PFSK-1 (cell line): ENCODE data around the gene RERE.

ENCODE experiments used
- FOXP2 ChIP-seq: optimal IDR thresholded peaks from 2 replicates; pipeline ENCODE3; 2011; ENCODE audit warnings: borderline replicate concordance, control low read depth, inconsistent platforms; ENCODE audit not compliant: insufficient read depth; ENCODE audit errors: extremely low read length, extremely low read depth
- POLR2AphosphoS5 ChIP-seq: IDR thresholded peaks from 2 replicates; pipeline ENCODE4 v1.6.1; 2012; ENCODE audit warnings: low read depth, mild to moderate bottlenecking, control low read depth, low read length, moderate library complexity
- SIN3A ChIP-seq: IDR thresholded peaks from 2 replicates; pipeline ENCODE4 v1.6.1; 2012; ENCODE audit warnings: mild to moderate bottlenecking, low read length, moderate library complexity, borderline replicate concordance; ENCODE audit not compliant: insufficient read depth
- TAF1 ChIP-seq: IDR thresholded peaks from 2 replicates; pipeline ENCODE4 v1.6.1; 2012; ENCODE audit warnings: low read length, control low read depth, borderline replicate concordance; ENCODE audit not compliant: insufficient read depth
- TF ChIP-seq, protein P1 (sequence below), 2 experiments: IDR thresholded peaks; 2 replicates each; pipeline versions ENCODE4 v1.6.1 to v1.8.0; 2011 to 2012; ENCODE audit warnings: low read depth in 2 of 2, low read length in 2 of 2, control low read depth in 1 of 2, inconsistent platforms in 1 of 2, mild to moderate bottlenecking in 1 of 2, moderate library complexity in 1 of 2; ENCODE audit not compliant: insufficient read depth in 1 of 2

DNA sequence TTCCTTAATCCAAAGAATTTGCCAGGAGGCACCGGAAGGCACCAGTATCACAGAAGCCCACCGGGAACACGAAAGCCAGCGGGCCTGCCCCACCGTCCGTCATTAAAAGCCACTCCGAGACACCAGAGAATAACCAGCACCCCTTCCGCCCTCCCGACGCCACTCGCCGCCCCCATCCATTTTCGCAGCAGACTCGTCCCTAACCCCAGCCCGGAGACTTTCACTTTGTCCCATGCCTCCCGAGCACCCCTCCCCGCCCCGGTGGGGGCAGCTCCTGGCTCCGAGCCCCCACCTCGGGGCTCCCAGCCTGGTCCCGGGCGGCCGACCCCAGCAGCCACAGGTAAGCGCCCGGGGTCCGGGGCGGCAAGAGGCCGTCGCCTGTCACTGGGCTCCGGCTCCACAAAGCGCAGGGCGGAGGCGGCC lies 394.2 kb downstream of the RERE start:
- TF ChIP-seq POLR2AphosphoS5 (no peak), SIN3A (no peak), TAF1 (no peak), FOXP2 (no peak)
- TF ChIP-seq, protein P1, sequence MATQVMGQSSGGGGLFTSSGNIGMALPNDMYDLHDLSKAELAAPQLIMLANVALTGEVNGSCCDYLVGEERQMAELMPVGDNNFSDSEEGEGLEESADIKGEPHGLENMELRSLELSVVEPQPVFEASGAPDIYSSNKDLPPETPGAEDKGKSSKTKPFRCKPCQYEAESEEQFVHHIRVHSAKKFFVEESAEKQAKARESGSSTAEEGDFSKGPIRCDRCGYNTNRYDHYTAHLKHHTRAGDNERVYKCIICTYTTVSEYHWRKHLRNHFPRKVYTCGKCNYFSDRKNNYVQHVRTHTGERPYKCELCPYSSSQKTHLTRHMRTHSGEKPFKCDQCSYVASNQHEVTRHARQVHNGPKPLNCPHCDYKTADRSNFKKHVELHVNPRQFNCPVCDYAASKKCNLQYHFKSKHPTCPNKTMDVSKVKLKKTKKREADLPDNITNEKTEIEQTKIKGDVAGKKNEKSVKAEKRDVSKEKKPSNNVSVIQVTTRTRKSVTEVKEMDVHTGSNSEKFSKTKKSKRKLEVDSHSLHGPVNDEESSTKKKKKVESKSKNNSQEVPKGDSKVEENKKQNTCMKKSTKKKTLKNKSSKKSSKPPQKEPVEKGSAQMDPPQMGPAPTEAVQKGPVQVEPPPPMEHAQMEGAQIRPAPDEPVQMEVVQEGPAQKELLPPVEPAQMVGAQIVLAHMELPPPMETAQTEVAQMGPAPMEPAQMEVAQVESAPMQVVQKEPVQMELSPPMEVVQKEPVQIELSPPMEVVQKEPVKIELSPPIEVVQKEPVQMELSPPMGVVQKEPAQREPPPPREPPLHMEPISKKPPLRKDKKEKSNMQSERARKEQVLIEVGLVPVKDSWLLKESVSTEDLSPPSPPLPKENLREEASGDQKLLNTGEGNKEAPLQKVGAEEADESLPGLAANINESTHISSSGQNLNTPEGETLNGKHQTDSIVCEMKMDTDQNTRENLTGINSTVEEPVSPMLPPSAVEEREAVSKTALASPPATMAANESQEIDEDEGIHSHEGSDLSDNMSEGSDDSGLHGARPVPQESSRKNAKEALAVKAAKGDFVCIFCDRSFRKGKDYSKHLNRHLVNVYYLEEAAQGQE (IDR thresholded peaks at IDR 0.05; ENCODE audit: insufficient read depth in 1 of 2, low read depth in 2 of 2, low read length in 2 of 2) = no peak
